Measurements from ENCODE around the gene SPATS2. TPM values are rescaled to one million over a fixed set of nuclear protein-coding genes. Genes with fewer than 3 reads are reported as not detected.
"Not testable (repeated sequence)": the region's sequence is repeated elsewhere in the genome, so short reads cannot be mapped to it uniquely, and the experiment has no call there.

Gene SPATS2
- polyA plus RNA-seq, 4 donors = 11.9 to 26.3 (median 14.4) TPM

DNA sequence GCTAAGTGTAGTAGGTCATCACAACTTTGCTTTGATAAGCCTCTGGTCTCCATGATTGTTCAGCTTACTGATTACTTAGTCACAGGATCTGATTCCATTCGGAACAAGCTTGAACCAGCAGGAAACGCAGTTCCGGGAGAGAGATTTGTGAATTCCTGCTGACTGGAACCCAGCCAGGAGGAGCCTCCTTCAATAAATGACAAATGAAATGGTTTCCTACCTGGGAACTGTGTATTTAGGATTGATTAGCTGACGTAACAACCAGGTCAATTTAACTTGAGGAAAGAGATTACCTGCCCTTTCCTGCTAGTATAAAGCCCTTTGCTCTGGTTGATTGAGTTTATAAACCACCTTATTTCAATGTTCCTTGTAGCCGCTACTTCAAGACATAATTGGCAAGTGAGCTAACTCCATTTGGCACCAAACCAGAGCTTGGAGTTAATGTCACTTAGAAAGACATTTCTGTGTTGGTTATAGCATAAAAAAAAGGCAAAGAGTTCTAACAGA lies 136.5 kb downstream of the SPATS2 start:
- Histone ChIP-seq H3K4me1 (ENCODE audit: control insufficient read depth in 3 of 3, insufficient read depth in 2 of 3, low read depth in 1 of 3, low read length in 2 of 3) (no peaks in the 10 kb centered on the region), H3K9me3 (ENCODE audit: control insufficient read depth in 2 of 2, insufficient read depth in 1 of 2, low read depth in 1 of 2, low read length in 1 of 2) (no peaks in the 10 kb centered on the region), H3K27ac (ENCODE audit: low read depth in 1 of 3, low read length in 2 of 3) (peak overlapping the region; percentile 32 to 67 (median 63)), H3K36me3 (ENCODE audit: control insufficient read depth in 3 of 3, insufficient read depth in 2 of 3, low read depth in 1 of 3, low read length in 3 of 3) (peaks cover 2 to 30% (median 3%) of the 10 kb centered on the region in 3 donors), H3K27me3 (ENCODE audit: control insufficient read depth in 3 of 3, insufficient read depth in 3 of 3, low read length in 3 of 3) (no peaks in the 10 kb centered on the region), H3K4me3 (ENCODE audit: low read depth in 1 of 3, low read length in 3 of 3) (no peak overlapping the region)
- peak; percentile 55 to 61 for DNase-seq
- FAIRE-seq = no peak
- 33 to 53% (median 43%) methylated on average over 5 of the region's 5 CpGs for WGBS, 3 donors

- H3K4me3 ChIP-seq (ENCODE audit: low read depth in 1 of 3, low read length in 3 of 3) = no peak overlapping the region
- peaks cover 0 to 29% (median 3%) of the 10 kb centered on the region in 3 donors for H3K36me3 ChIP-seq (ENCODE audit: control insufficient read depth in 3 of 3, insufficient read depth in 2 of 3, low read depth in 1 of 3, low read length in 3 of 3)
- no peak for FAIRE-seq
- no peak for DNase-seq
- H3K27me3 ChIP-seq (ENCODE audit: control insufficient read depth in 3 of 3, insufficient read depth in 3 of 3, low read length in 3 of 3) = no peaks in the 10 kb centered on the region
- no peaks in the 10 kb centered on the region for H3K4me1 ChIP-seq (ENCODE audit: control insufficient read depth in 3 of 3, insufficient read depth in 2 of 3, low read depth in 1 of 3, low read length in 2 of 3)
- no peak overlapping the region for H3K27ac ChIP-seq (ENCODE audit: low read depth in 1 of 3, low read length in 2 of 3)
- no peaks in the 10 kb centered on the region for H3K9me3 ChIP-seq (ENCODE audit: control insufficient read depth in 2 of 2, insufficient read depth in 1 of 2, low read depth in 1 of 2, low read length in 1 of 2)
Measured at GRCh38 chr12:49505672-49506071, 138.4 kb downstream of the SPATS2 start.

- Histone ChIP-seq H3K36me3 (ENCODE audit: control insufficient read depth in 3 of 3, insufficient read depth in 2 of 3, low read depth in 1 of 3, low read length in 3 of 3) (peaks cover 0 to 20% (median 0%) of the 10 kb centered on the region in 3 donors), H3K27me3 (ENCODE audit: control insufficient read depth in 3 of 3, insufficient read depth in 3 of 3, low read length in 3 of 3) (no peaks in the 10 kb centered on the region), H3K4me1 (ENCODE audit: control insufficient read depth in 3 of 3, insufficient read depth in 2 of 3, low read depth in 1 of 3, low read length in 2 of 3) (no peaks in the 10 kb centered on the region), H3K4me3 (ENCODE audit: low read depth in 1 of 3, low read length in 3 of 3) (no peak overlapping the region), H3K27ac (ENCODE audit: low read depth in 1 of 3, low read length in 2 of 3) (no peak overlapping the region), H3K9me3 (ENCODE audit: control insufficient read depth in 2 of 2, insufficient read depth in 1 of 2, low read depth in 1 of 2, low read length in 1 of 2) (no peaks in the 10 kb centered on the region)
- DNase-seq (no peak), FAIRE-seq (no peak)
- 90 to 98% (median 90%) methylated on average over 4 of the region's 4 CpGs for WGBS, 3 donors
Measured at GRCh38 chr12:49507139-49507538, 139.9 kb downstream of the SPATS2 start.

DNA sequence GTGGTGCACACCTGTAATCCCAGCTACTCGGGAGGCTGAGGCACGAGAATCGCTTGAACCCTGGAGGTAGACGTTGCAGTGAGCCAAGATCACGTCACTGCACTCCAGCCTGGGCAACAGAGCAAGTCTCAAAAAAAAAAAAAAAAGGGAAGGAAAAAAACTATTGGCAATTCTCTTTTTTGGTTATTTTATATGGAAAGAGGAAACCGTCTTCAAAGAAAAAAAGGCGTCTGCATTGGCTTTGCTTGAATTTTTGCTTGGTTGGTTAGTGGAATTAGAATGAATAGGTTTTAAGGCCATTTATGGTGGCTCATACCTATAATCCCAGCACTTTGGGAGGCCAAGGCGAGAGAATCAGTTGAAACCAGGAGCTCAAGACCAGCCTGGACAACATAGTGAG lies 142.4 kb downstream of the SPATS2 start:
- 93 to 97% (median 96%) methylated on average over 8 of the region's 8 CpGs for WGBS, 3 donors
- not testable (repeated sequence) for H3K27me3 ChIP-seq (ENCODE audit: control insufficient read depth in 3 of 3, insufficient read depth in 3 of 3, low read length in 3 of 3); FAIRE-seq; DNase-seq; H3K27ac ChIP-seq (ENCODE audit: low read depth in 1 of 3, low read length in 2 of 3); H3K9me3 ChIP-seq (ENCODE audit: control insufficient read depth in 2 of 2, insufficient read depth in 1 of 2, low read depth in 1 of 2, low read length in 1 of 2); H3K4me1 ChIP-seq (ENCODE audit: control insufficient read depth in 3 of 3, insufficient read depth in 2 of 3, low read depth in 1 of 3, low read length in 2 of 3); H3K4me3 ChIP-seq (ENCODE audit: low read depth in 1 of 3, low read length in 3 of 3)
- H3K36me3 ChIP-seq (ENCODE audit: control insufficient read depth in 3 of 3, insufficient read depth in 2 of 3, low read depth in 1 of 3, low read length in 3 of 3) = peaks cover 0 to 15% (median 0%) of the 10 kb centered on the region in 3 donors

DNA sequence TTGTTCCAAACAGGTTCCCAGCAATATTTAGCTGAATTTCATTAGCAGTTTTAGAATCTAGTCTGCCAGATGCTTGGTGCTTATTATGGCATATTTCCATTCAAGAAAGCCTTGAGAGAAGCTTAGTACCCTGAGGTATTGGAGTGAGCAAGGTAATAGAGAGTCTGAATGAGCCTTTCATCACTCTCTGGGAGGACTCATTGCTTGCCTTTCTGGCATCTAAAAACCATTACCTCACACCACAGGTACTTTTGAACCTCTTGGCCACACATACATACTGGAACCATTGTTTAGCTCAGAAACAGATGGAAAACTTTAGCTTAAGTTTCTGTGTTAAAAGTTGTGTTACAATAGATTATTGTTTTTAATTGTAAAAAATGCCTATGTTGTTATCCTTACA lies 144.1 kb downstream of the SPATS2 start:
- Histone ChIP-seq H3K4me3 (ENCODE audit: low read depth in 1 of 3, low read length in 3 of 3) (no peak overlapping the region), H3K4me1 (ENCODE audit: control insufficient read depth in 3 of 3, insufficient read depth in 2 of 3, low read depth in 1 of 3, low read length in 2 of 3) (no peaks in the 10 kb centered on the region), H3K27ac (ENCODE audit: low read depth in 1 of 3, low read length in 2 of 3) (no peak overlapping the region), H3K36me3 (ENCODE audit: control insufficient read depth in 3 of 3, insufficient read depth in 2 of 3, low read depth in 1 of 3, low read length in 3 of 3) (peaks cover 0 to 12% (median 0%) of the 10 kb centered on the region in 3 donors), H3K9me3 (ENCODE audit: control insufficient read depth in 2 of 2, insufficient read depth in 1 of 2, low read depth in 1 of 2, low read length in 1 of 2) (no peaks in the 10 kb centered on the region), H3K27me3 (ENCODE audit: control insufficient read depth in 3 of 3, insufficient read depth in 3 of 3, low read length in 3 of 3) (no peaks in the 10 kb centered on the region)
- FAIRE-seq (no peak), DNase-seq (no peak)

- 85 to 91% (median 88%) methylated on average over 1 of the region's 1 CpG for WGBS, 3 donors
- Histone ChIP-seq H3K27me3 (ENCODE audit: control insufficient read depth in 3 of 3, insufficient read depth in 3 of 3, low read length in 3 of 3) (no peaks in the 10 kb centered on the region), H3K27ac (ENCODE audit: low read depth in 1 of 3, low read length in 2 of 3) (no peak overlapping the region), H3K9me3 (ENCODE audit: control insufficient read depth in 2 of 2, insufficient read depth in 1 of 2, low read depth in 1 of 2, low read length in 1 of 2) (no peaks in the 10 kb centered on the region), H3K4me1 (ENCODE audit: control insufficient read depth in 3 of 3, insufficient read depth in 2 of 3, low read depth in 1 of 3, low read length in 2 of 3) (no peaks in the 10 kb centered on the region), H3K4me3 (ENCODE audit: low read depth in 1 of 3, low read length in 3 of 3) (no peak overlapping the region), H3K36me3 (ENCODE audit: control insufficient read depth in 3 of 3, insufficient read depth in 2 of 3, low read depth in 1 of 3, low read length in 3 of 3) (peaks cover 0 to 9% (median 0%) of the 10 kb centered on the region in 3 donors)
- DNase-seq (no peak), FAIRE-seq (no peak)
Measured at GRCh38 chr12:49512546-49512945, 145.3 kb downstream of the SPATS2 start.

DNA sequence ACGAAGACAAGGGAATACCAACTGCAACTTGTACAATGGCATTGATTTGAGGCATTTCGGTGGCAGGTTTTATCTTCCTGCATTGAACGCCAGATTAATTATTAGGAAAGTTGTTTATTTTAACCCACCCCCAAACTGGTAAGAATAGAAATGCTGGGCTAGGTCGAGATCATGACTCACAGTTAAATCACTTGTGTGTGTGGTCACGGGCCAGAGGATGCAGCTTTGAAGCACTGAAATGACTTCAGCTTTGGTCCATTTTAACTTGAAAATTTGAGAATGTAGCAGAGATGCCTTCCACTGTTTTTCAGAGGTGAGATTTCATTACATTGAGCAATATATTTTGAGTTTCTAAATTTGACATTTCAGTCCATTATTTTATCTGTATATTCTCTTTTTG lies 148.0 kb downstream of the SPATS2 start:
- WGBS, 3 donors = 75 to 78% (median 76%) methylated on average over 5 of the region's 5 CpGs
- H3K36me3 ChIP-seq (ENCODE audit: control insufficient read depth in 3 of 3, insufficient read depth in 2 of 3, low read depth in 1 of 3, low read length in 3 of 3) = peaks cover 0 to 6% (median 0%) of the 10 kb centered on the region in 3 donors
- H3K4me3 ChIP-seq (ENCODE audit: low read depth in 1 of 3, low read length in 3 of 3) = no peak overlapping the region
- H3K27me3 ChIP-seq (ENCODE audit: control insufficient read depth in 3 of 3, insufficient read depth in 3 of 3, low read length in 3 of 3) = no peaks in the 10 kb centered on the region
- no peaks in the 10 kb centered on the region for H3K9me3 ChIP-seq (ENCODE audit: control insufficient read depth in 2 of 2, insufficient read depth in 1 of 2, low read depth in 1 of 2, low read length in 1 of 2)
- DNase-seq (no peak), FAIRE-seq (no peak)
- H3K4me1 ChIP-seq (ENCODE audit: control insufficient read depth in 3 of 3, insufficient read depth in 2 of 3, low read depth in 1 of 3, low read length in 2 of 3) = no peaks in the 10 kb centered on the region
- H3K27ac ChIP-seq (ENCODE audit: low read depth in 1 of 3, low read length in 2 of 3) = no peak overlapping the region

DNA sequence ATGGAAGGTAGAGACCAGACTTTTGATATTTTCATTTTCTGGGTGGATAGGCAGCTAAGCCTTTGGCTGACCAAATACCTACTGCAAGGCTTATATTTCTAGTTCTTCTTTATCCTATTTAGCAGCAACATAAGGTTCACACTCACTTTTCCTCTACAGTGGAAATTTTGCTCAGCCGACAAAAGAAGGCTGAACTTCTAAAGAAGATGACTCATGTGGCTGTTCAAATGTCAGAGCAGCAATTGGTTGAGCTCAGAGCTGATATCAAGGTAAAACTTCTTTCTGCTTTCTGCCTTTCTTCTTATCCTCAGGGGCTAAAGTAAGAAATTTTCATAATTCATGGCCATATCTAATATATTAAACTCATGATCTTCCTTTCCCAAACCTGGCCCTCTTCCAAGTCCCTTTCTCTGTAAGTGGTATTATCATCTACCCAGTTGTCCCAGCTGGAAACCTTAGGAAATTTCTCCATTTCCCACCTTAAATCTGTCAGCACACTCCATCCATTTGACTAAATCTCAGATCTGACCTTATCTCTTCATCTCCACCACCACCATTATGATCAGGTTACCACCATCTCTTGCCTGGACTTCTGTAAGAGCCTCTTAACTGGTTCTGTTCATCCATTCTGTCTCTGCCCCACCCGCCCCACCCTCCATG lies 151.8 kb downstream of the SPATS2 start:
- no peak for DNase-seq
- 81 to 89% (median 86%) methylated on average over 2 of the region's 2 CpGs for WGBS, 3 donors
- Histone ChIP-seq H3K27ac (ENCODE audit: low read depth in 1 of 3, low read length in 2 of 3) (no peak overlapping the region), H3K27me3 (ENCODE audit: control insufficient read depth in 3 of 3, insufficient read depth in 3 of 3, low read length in 3 of 3) (no peaks in the 10 kb centered on the region), H3K9me3 (ENCODE audit: control insufficient read depth in 2 of 2, insufficient read depth in 1 of 2, low read depth in 1 of 2, low read length in 1 of 2) (no peaks in the 10 kb centered on the region), H3K4me1 (ENCODE audit: control insufficient read depth in 3 of 3, insufficient read depth in 2 of 3, low read depth in 1 of 3, low read length in 2 of 3) (no peaks in the 10 kb centered on the region), H3K4me3 (ENCODE audit: low read depth in 1 of 3, low read length in 3 of 3) (no peak overlapping the region), H3K36me3 (ENCODE audit: control insufficient read depth in 3 of 3, insufficient read depth in 2 of 3, low read depth in 1 of 3, low read length in 3 of 3) (peaks cover 0 to 13% (median 5%) of the 10 kb centered on the region in 3 donors)
- no peak for FAIRE-seq

DNA sequence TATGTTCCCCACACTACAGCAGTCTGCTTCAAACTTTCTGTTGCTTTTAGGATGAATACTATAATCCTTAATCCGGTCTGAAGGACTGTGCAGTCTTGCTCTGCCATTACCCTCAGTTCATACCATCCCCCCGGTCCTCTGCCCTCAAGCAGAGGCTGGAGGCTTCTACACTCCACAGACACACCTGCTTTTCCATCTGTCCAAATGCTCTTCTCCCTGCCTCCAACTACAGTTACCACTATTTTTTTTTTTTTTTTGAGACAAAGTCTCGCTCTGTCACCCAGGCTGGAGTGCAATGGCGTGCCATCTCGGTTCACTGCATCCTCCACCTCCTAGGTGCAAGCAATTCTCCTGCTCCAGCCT lies 152.3 kb downstream of the SPATS2 start:
- 96 to 100% (median 97%) methylated on average over 5 of the region's 5 CpGs for WGBS, 3 donors
- FAIRE-seq = no peak

More for the DNA sequence above, 152.3 kb downstream of the SPATS2 start:
- peaks cover 0 to 14% (median 6%) of the 10 kb centered on the region in 3 donors for H3K36me3 ChIP-seq (ENCODE audit: control insufficient read depth in 3 of 3, insufficient read depth in 2 of 3, low read depth in 1 of 3, low read length in 3 of 3)
- H3K9me3 ChIP-seq (ENCODE audit: control insufficient read depth in 2 of 2, insufficient read depth in 1 of 2, low read depth in 1 of 2, low read length in 1 of 2) = no peaks in the 10 kb centered on the region
- no peaks in the 10 kb centered on the region for H3K27me3 ChIP-seq (ENCODE audit: control insufficient read depth in 3 of 3, insufficient read depth in 3 of 3, low read length in 3 of 3)
- no peaks in the 10 kb centered on the region for H3K4me1 ChIP-seq (ENCODE audit: control insufficient read depth in 3 of 3, insufficient read depth in 2 of 3, low read depth in 1 of 3, low read length in 2 of 3)
- no peak overlapping the region for H3K27ac ChIP-seq (ENCODE audit: low read depth in 1 of 3, low read length in 2 of 3)
- DNase-seq = no peak
- H3K4me3 ChIP-seq (ENCODE audit: low read depth in 1 of 3, low read length in 3 of 3) = no peak overlapping the region
